ENCODE measurements around the gene NRN1L.

DNA sequence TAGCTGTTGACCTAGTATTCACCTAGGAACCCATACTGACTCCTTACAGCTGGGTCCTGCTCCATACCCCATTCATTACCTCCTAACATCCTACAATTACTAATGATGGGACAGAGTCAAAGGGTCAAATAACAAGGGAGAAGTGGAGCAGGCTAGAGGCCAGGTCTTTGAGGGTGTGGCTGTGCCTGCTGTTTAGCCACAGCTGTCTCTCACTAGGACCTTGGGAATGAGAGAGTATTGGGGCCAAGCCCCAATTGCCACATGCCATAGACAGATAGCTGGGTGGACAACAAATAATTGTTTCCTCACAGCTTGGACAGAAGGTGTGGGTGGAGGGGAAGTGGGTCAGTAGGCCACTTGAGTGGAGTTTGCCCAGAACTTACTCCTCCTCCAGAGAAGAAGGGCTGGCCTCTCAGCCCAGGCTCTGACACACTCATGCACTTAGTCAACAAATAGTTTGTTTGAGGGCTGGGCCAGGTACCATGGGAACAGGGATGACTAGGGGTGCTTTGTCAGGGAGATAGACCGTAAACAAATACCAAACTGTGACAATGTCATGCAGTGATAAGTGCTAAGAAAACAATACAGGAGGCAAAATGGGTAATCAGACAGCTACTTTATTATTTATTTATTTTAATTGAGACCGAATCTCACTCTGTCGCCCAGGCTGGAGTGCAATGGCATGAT lies 27.0 kb upstream of the NRN1L start:
- TF ChIP-seq CTCF (IDR thresholded peaks at IDR 0.05) (no peak), POLR2A (IDR thresholded peaks at IDR 0.05) (no peak), POLR2AphosphoS5 (IDR thresholded peaks at IDR 0.05) (peak in 2 of 3 donors; percentile 67 to 79), EP300 (IDR thresholded peaks at IDR 0.05) (no peak)
